DMS 273 treated with DMSO at 0.1 percent for 48 hours (cell line): ENCODE measurements around the gene SLC25A30.
"Not testable (repeated sequence)": the region's sequence is repeated elsewhere in the genome, so short reads cannot be mapped to it uniquely, and the experiment has no call there.

Experiments
- DNase-seq: peaks from one replicate; lab custom pipeline; 2025; lab: John Stamatoyannopoulos, UW

The SLC25A30 gene

DNA sequence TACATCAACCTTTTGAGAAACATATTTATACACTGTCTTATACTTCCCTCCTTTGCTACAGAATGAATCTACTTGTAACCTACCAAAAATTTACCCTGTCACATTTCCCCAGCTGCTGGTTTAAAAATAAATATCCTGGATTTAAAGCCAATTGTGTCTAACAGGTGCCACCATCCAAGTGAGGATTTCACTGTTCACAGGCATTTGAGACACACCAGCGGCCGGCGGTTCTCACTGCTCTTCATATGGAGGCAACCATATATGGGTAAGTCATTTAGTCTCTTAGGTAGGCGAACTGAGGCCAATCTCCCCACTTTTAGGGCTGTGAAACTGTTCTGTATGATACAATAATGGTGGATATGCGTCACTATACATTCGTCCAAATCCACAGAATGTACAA is 26.2 kb downstream of the SLC25A30 start:
- no peak for DNase-seq

DNA sequence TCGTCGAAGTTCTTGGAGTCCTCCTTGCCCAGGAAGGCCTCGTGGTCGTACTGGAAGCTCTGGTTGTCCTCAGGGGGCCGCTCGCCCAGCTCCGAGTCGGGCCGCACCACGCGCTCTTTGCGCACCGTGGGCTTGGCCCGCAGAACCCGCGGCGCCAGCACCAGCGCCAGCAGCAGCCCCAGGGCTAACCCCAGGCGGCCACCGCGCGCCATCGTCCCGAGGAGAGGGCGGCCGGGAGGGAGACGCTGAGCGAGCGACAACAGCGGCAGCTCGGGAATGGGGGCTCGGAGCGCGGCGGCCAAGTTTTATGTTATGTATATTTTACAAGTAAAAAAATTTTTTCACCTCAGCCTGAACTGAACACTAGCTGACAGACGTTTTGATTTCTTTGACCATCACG is 27.0 kb downstream of the SLC25A30 start:
- DNase-seq: not testable (repeated sequence)

DNA sequence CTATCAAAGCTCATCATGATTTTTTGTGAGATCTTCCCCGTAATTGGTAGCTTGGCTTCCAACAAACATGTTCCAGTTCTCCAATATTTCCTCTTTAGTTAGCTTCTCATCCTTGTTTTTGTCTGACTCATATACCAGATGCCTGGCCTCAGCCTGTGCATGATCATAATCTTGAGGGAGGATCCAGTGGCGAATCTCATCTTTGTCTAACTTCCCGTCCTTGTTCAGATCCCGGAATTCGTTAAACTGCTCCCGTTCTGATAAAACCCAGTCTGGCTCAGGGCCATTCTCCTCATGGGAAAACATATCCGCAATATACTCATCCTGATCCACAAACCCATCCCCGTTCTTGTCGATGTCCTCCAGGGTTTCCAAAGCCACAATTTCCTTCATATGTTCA is 27.8 kb downstream of the SLC25A30 start:
- not testable (repeated sequence) for DNase-seq

DNA sequence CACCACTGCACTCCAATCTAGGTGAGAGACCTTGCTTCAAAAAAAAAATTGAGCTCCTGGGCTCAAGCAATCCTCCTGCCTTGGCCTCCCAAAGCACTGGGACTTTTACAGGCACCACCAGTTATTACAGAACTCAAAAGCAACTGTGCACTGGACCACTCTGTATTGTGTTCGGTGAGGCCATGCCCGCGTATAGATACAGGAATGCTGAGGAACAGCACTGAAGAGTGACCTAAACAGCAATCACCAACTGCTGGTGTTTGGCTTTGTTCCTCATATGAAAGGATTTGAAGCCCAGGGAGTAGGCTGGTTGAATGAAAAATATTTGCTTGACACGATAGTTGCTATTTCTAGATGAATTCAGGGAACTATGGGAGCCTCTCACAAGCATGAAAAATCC is 29.5 kb downstream of the SLC25A30 start:
- no peak for DNase-seq

DNA sequence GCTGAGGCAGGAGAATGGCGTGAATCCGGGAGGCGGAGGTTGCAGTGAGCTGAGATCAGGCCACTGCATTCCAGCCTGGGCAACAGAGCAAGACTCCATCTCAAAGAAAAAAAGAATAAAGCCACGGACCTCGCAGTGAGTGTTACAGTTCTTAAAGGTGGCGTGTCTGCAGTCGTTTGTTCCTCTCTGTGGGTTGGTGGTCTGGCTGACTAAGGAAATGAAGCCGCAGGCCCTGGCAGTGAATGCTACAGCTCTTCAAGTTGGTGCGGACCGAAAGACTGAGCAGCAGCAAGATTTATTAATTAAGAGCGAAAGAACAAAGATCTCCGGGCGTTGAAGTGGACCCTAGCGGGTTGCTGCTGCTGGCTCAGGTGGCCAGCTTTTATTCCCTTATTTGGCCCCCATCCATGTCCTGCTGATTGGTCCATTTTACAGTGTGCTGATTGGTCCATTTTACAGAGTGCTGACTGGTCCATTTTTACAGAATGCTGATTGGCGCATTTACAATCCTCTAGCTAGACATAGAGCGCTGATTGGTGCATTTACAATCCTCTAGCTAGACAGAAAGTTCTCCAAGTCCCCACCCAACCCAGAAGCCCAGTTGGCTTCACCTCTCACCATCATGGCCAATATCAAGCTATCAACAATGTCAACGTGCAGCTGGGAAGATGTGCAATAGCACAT is 31.1 kb downstream of the SLC25A30 start:
- not testable (repeated sequence) for DNase-seq

DNA sequence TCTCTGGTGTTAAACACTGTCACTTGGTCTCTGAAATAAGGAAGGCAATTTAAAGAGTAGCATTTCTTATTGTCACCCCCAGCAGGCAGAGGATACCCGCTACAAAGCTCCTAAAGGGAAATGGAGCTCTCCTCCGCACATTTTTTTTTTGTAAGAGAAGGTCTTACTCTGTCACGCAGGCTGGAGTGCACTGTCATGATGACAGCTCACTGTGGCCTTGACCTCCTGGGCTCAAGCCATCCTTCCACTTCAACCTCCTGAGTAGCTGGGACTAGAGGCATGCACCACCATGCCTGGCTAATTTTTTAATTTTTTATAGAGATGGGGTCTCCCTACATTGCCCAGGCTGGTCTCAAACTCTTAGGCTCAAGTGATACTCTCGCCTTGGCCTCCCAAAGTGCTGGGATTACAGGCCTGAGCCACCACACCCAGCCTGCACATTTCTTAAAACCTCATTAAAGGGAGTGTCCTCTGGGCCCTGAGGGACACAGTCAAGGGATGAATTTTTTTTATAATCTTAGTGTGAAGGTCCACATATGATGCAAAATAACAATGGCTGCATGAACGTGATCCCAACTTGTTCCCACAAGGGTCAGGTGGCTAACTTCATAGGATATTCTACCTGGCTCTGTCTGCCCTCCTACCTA is 32.1 kb downstream of the SLC25A30 start:
- DNase-seq: no peak

DNA sequence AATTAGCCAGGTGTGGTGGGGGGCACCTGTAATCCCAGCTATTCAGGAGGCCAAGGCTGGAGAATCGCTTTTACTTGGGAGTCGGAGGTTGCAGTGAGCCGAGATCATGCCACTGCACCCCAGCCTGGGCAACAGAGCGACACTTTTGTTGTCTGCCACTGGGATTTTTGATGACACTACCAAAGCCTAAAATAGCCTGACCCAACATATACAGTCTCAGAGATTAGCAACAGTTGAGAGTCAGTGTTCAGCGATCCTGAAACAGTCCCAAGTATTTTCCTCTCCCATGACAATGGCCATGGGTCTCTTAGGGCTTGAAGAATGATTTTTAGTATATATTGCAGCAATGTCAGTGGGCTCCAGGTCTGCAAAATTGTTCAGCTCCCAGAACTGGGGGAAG is 32.9 kb downstream of the SLC25A30 start:
- no peak for DNase-seq

DNA sequence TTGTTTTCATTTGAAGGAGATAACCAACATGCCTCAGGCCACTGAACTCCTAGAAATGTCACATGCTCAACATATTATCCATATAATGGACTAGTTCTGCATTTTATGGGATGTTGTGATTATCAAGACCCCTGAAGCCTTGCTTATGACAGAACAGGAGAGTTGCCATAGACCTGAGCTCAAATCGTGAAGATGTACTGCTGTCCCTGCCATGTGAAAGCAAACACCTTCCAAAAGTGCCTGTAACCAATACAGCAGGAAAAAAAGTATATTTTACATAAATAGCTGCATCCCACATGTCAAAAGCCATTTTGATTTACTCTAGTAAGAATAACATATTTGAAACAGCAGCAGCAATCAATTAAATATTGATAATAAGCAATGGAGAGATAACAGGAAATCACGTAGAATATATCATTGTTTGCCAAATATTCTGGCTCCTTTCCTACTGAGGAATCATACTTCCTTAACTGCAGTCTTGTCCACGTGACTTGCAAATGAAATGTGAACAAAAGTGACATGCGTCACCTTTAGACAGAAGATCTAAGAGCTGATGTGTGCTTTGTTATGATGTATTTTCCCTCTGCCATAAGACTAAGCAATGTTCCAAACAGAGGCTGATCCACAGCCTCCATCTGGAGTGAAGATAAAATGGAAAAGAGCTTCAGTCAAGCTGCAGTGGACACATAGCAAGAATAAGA is 33.5 kb downstream of the SLC25A30 start:
- DNase-seq: no peak

DNA sequence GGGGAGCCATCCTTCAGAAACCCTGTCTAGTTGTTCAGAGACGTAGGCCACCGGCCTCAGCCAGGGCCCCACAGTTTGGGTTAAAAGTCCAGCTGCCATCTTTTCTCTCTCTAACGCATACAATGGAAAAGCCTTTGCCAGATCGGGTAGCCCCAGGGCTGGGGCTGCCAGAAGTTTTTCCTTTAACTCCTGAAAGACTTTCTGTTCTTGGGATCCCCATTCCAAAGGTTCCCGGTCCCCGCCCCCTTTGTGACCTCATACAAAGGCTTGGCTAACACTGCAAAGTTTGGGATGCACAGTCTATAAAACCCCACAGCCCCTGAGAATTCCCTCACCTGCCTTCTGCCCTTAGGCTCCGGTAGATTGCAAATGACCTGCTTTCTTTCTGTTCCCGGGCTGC is 35.4 kb downstream of the SLC25A30 start:
- DNase-seq: not testable (repeated sequence)

DNA sequence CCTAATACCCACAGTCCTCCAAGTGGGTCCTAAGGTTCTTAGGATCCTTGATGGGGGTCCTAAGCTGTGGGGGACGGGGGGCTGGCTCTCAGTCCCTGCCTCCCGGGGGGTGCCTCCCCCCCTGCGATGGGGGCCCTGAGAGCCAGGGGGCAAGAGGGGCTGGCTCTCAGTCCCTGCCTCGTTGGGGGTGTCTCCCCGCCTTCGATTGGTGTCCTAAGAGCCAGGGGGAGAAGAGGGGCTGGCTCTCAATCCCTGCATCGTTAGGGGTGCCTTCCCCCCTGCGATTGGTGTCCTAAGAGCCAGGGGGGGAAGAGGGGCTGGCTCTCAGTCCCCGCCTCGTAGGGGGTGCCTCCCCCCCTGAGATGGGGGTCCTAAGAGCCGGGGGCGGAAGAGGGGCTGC is 37.0 kb downstream of the SLC25A30 start:
- no peak for DNase-seq

DNA sequence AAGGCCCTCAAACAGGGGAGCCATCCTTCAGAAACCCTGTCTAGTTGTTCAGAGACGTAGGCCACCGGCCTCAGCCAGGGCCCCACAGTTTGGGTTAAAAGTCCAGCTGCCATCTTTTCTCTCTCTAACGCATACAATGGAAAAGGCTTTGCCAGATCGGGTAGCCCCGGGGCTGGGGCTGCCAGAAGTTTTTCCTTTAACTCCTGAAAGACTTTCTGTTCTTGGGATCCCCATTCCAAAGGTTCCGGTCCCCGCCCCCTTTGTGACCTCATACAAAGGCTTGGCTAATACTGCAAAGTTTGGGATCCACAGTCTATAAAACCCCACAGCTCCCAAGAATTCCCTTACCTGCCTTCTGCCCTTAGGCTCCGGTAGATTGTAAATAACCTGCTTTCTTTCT is 37.5 kb downstream of the SLC25A30 start:
- DNase-seq: not testable (repeated sequence)

DNA sequence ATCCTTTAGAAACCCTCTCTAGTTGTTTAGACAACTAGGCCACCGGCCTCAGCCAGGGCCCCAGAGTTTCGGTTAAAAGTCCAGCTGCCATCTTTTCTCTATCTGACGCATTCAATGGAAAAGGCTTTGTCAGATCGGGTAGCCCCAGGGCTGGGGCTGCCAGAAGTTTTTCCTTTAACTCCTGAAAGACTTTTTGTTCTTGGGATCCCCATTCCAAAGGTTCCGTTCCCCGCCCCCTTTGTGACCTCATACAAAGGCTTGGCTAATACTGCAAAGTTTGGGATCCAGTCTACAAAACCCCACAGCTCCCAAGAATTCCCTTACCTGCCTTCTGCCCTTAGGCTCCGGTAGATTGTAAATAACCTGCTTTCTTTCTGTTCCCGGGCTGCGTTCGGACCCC is 38.7 kb downstream of the SLC25A30 start:
- not testable (repeated sequence) for DNase-seq

DNA sequence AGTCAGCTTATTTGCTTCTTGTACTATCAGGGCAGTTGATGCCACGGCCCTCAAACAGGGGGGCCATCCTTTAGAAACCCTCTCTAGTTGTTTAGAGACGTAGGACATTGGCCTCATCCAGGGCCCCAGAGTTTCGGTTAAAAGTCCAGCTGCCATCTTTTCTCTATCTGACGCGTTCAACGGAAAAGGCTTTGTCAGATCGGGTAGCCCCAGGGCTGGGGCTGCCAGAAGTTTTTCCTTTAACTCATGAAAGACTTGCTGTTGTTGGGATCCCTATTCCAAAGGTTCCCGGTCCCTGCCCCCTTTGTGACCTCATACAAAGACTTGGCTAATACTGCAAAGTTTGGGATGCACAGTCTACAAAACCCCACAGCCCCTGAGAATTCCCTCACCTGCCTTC is 39.4 kb downstream of the SLC25A30 start:
- DNase-seq: not testable (repeated sequence)

DNA sequence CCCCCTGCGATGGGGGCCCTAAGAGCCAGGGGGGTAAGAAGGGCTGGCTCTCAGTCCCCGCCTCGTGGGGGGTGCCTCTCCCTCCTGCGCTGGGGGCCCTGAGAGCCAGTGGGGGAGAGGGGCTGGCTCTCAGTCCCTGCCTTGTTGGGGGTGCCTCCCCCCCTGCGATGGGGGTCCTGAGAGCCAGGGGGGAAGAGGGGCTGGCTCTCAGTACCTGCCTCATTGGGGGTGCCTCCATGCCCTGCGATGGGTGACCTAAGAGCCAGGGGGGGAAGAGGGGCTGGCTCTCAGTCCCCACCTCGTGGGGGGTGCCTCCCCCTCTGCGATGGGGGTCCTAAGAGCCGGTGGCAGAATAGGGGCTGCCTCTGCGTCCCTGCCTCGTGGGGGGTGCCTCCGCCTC is 40.9 kb downstream of the SLC25A30 start:
- not testable (repeated sequence) for DNase-seq

DNA sequence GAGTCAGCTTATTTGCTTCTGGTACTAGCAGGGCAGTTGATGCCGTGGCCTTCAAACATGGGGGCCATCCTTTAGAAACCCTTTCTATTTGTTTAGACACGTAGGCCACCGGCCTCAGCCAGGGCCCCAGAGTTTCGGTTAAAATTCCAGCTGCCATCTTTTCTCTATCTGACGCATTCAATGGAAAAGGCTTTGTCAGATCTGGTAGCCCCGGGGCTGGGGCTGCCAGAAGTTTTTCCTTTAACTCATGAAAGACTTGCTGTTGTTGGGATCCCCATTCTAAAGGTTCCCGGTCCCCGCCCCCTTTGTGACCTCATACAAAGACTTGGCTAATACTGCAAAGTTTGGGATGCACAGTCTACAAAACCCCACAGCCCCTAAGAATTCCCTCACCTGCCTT is 41.5 kb downstream of the SLC25A30 start:
- not testable (repeated sequence) for DNase-seq

DNA sequence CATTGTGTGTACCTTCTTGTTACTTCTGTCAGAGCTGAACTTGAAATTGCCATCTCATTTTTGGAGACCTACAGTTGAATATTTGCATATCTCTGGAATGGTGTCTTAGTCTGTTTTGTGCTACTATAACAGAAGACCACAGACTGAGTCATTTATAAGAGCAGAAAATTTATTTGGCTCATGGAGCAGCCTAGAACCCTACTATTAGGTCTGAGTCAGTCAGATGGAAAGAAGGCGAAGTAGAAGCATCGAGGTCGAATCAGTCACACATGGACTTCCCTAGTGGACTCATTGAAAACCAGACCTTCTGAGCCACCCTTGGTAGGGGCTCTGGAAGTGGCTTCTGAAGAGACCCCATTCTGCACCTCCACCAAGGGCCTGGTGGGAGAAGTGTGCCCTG is 43.3 kb downstream of the SLC25A30 start:
- no peak for DNase-seq

DNA sequence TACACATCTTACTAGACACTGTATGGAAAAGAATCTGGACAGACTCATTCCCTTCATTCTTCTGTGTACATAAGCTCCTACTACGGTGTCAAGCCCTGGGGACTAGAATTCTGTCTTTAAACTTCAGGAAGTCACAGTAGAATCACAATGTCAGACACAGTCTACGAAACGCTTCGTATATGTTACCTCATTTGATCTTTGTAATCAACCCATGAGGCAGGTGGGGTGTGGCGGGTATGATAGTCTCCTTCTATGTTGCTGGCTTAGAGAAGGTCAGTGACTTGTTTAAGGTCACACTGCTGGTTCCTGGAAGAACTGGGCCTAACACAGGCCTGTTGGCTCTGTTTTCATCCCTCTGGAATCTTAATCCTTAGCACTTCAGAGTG is 45.0 kb downstream of the SLC25A30 start:
- DNase-seq: no peak

DNA sequence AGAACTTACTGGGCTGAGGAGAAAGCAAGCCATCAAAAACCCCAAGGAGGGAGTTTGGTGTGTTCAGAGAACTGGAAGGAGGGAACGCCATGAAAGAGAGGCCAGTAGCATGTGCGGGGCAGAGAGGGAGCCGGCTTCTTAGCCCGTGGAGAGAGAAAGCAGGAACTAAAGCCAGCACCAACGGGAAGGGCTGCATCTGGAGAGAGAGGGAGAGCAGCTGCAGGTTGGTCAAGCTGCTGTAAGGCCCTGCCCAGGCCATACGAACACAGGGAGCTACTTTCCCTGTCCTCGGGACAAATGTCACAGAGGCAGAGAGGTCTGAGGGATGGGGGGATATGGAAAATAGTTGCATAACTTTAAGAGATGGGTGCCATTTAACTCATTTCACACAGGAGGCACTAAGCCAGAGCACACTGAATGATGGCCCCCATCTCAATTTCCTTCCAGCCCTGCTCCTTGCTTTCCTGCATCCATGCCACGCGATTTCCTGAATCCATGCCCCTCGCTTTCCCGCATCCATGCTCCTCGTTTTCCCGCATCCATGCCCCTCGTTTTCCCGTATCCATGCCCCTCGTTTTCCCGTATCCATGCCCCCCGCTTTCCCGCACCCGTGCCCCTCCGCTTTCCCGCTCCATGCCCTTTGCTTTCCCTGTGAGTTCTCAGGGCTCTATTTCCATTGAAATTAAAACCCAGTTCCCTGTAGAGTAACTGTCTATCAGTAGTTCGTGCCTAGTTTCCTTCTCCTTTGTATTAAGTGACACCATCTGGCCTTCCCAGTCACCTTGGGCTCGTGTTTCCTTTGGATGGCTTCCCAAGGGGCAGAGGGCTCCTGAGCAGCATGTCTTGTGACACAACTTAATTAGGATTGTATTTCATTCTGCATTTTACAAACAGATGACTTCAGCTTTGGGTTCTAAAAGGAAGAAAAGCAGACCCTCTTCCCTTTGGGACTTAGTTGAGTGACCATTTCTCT is 45.7 kb downstream of the SLC25A30 start:
- DNase-seq: peak; percentile 60

DNA sequence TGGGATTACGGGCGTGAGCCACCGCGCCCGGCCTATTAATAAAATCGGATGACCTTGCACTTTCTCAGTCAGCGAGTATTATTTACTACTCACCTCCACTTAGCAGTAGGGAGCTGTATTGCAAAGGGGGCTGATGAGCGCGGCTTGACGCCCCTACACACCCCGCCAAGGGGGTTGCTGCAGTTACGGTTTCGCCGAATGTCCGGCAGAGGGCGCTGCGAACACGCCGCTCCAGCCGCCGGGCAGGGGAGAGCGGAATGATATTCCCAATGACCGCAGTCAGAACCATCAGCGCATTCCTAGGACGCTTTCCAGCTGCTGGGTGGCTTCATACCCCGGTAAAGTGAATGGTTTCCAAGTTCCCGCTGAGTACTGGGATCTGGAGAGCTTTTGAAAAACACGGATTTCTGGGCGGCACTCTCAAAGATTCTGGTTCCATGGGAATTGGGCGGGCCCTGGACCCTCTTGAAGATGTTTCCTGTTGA is 47.2 kb downstream of the SLC25A30 start:
- no peak for DNase-seq

DNA sequence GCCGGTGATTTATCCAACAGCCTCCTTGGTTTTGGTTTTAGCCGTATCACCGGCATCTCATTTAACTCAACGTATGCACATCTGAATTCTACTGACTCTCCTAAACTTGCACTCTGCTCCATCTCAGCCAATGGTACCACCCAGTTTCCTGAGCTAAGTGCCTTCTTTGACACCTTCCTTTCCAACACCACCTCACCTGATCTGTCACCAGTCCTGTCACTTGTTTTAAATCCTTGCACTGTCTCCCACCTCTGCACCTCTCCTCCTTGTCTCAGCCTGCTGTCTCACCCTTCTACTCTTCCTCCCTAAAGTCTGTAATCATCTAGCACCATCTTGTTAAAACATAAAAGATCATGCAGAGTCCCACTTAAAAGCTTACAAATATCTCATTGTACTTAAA is 49.1 kb downstream of the SLC25A30 start:
- no peak for DNase-seq

DNA sequence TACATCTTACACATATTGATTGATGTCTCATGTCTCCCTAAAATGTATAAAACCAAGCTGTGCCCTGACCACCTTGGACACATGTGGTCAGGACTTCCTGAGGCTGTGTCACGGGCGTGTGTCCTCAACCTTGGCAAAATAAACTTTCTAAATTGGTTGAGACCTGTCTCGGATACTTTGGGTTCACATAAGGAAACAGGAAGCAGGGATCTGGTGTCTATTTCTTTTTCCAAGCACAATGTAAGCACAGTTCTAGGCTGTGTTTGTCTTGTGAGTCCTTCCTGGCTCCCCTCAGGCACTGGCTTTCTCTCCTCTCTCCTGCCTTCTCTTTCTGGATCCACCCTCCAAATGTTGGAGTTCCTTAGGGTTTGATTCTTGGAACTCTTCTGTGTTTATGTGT is 49.6 kb downstream of the SLC25A30 start:
- no peak for DNase-seq

DNA sequence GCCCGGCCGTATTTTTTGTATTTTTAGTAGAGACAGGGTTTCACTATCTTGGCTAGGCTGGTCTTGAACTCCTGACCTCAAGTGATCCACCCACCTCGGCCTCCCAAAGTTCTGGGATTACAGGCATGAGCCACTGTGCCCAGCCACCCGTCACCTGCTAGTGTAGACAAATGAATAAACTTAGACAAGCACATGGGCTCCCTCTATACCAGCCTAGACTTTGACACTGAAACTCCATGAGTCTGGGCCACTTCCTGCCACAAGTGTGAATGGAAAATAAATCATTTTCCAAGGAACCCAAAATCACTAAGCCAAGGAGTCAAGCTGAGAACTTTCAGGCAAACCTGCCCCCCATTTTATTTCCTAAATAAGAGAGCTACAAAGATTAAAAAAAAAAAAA is 50.2 kb downstream of the SLC25A30 start:
- no peak for DNase-seq
